ENCODE data around the gene EDAR. TPM values are rescaled to one million over a fixed set of nuclear protein-coding genes. Genes with fewer than 3 reads are reported as not detected.

EDAR gene
- total RNA-seq, 2 donors from 2014 or later, result not detected

GRCh38 chr2:108855194-108855593, 133.8 kb downstream of the EDAR start:
- Histone ChIP-seq H3K27ac (no peak overlapping the region), H3K9me3 (no peaks in the 10 kb centered on the region), H3K27me3 (replicated peaks; ENCODE audit: insufficient read depth) (no peaks in the 10 kb centered on the region), H3K4me3 (no peak overlapping the region), H3K36me3 (no peaks in the 10 kb centered on the region), H3K4me1 (ENCODE audit: control insufficient read depth in 1 of 2, low read depth in 2 of 2) (no peaks in the 10 kb centered on the region)
- no peak for ATAC-seq (ENCODE audit: insufficient number of reproducible peaks, low FRiP score, low read depth)
- DNase-seq (ENCODE audit: low spot score), result no peak
- TF ChIP-seq CTCF (IDR thresholded peaks at IDR 0.05), result no peak

GRCh38 chr2:108854484-108854883, 134.5 kb downstream of the EDAR start:
- ATAC-seq (ENCODE audit: insufficient number of reproducible peaks, low FRiP score, low read depth), result no peak

GRCh38 chr2:108853421-108853820, 135.6 kb downstream of the EDAR start:
- H3K4me1 ChIP-seq (ENCODE audit: control insufficient read depth in 1 of 2, low read depth in 2 of 2), result no peaks in the 10 kb centered on the region
- no peaks in the 10 kb centered on the region for H3K27me3 ChIP-seq (replicated peaks; ENCODE audit: insufficient read depth)
- H3K9me3 ChIP-seq, result no peaks in the 10 kb centered on the region
- no peak overlapping the region for H3K27ac ChIP-seq
- DNase-seq (ENCODE audit: low spot score) (no peak), ATAC-seq (ENCODE audit: insufficient number of reproducible peaks, low FRiP score, low read depth) (no peak)
- H3K36me3 ChIP-seq, result no peaks in the 10 kb centered on the region
- TF ChIP-seq CTCF (IDR thresholded peaks at IDR 0.05), result no peak
- H3K4me3 ChIP-seq, result no peak overlapping the region

More at GRCh38 chr2:108854484-108854883, 134.5 kb downstream of the EDAR start:
- no peak for TF ChIP-seq CTCF (IDR thresholded peaks at IDR 0.05)
- Histone ChIP-seq H3K36me3 (no peaks in the 10 kb centered on the region), H3K27ac (no peak overlapping the region), H3K4me1 (ENCODE audit: control insufficient read depth in 1 of 2, low read depth in 2 of 2) (no peaks in the 10 kb centered on the region), H3K4me3 (no peak overlapping the region), H3K9me3 (no peaks in the 10 kb centered on the region), H3K27me3 (replicated peaks; ENCODE audit: insufficient read depth) (no peaks in the 10 kb centered on the region)
- no peak for DNase-seq (ENCODE audit: low spot score)

GRCh38 chr2:108852375-108852774, 136.6 kb downstream of the EDAR start:
- Histone ChIP-seq H3K4me1 (ENCODE audit: control insufficient read depth in 1 of 2, low read depth in 2 of 2) (no peaks in the 10 kb centered on the region), H3K36me3 (no peaks in the 10 kb centered on the region), H3K4me3 (no peak overlapping the region), H3K9me3 (no peaks in the 10 kb centered on the region), H3K27ac (no peak overlapping the region), H3K27me3 (replicated peaks; ENCODE audit: insufficient read depth) (no peaks in the 10 kb centered on the region)
- ATAC-seq (ENCODE audit: insufficient number of reproducible peaks, low FRiP score, low read depth), result no peak
- DNase-seq (ENCODE audit: low spot score), result no peak
- TF ChIP-seq CTCF (IDR thresholded peaks at IDR 0.05), result no peak

GRCh38 chr2:108847000-108847399, 142.0 kb downstream of the EDAR start:
- TF ChIP-seq CTCF (IDR thresholded peaks at IDR 0.05), result no peak
- H3K4me3 ChIP-seq, result no peak overlapping the region
- H3K9me3 ChIP-seq, result no peaks in the 10 kb centered on the region
- H3K36me3 ChIP-seq, result no peaks in the 10 kb centered on the region
- no peaks in the 10 kb centered on the region for H3K4me1 ChIP-seq (ENCODE audit: control insufficient read depth in 1 of 2, low read depth in 2 of 2)
- H3K27me3 ChIP-seq (replicated peaks; ENCODE audit: insufficient read depth), result no peaks in the 10 kb centered on the region
- ATAC-seq (ENCODE audit: insufficient number of reproducible peaks, low FRiP score, low read depth) (no peak), DNase-seq (ENCODE audit: low spot score) (no peak)
- no peak overlapping the region for H3K27ac ChIP-seq

Measured in thoracic aorta (tissue), 2 donors.